ENCODE data around the gene KSR1.

The KSR1 gene

DNA sequence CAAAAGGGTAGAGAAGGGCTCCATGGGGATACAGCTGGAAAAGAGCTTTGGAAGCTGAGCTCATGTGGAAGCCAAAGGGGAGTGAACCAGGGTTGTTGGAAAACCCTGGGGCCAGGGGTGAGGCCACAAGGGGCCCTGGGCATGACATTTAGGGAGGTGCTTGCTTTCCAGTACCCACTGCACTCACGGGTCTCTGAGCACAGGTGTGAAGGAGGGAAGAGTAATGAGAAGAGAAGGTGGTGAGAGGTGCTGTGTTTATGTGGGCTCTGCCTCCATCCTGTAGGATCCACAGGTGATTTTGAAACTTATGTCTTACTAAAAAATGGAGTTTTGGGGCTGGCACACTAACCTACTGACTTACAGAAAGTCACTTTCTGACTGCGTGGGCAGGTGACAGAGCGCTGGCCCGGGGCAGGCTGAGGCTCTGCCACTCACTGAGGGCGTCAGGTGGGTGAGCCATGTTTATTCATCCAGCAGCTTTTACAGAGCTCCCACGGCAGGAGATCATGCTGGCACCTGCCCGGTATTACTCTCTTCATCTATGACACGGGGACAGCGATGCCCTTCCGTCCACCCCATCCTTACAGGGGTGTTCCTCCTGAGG lies 18.9 kb downstream of the KSR1 start:
- DNase-seq = no peak

DNA sequence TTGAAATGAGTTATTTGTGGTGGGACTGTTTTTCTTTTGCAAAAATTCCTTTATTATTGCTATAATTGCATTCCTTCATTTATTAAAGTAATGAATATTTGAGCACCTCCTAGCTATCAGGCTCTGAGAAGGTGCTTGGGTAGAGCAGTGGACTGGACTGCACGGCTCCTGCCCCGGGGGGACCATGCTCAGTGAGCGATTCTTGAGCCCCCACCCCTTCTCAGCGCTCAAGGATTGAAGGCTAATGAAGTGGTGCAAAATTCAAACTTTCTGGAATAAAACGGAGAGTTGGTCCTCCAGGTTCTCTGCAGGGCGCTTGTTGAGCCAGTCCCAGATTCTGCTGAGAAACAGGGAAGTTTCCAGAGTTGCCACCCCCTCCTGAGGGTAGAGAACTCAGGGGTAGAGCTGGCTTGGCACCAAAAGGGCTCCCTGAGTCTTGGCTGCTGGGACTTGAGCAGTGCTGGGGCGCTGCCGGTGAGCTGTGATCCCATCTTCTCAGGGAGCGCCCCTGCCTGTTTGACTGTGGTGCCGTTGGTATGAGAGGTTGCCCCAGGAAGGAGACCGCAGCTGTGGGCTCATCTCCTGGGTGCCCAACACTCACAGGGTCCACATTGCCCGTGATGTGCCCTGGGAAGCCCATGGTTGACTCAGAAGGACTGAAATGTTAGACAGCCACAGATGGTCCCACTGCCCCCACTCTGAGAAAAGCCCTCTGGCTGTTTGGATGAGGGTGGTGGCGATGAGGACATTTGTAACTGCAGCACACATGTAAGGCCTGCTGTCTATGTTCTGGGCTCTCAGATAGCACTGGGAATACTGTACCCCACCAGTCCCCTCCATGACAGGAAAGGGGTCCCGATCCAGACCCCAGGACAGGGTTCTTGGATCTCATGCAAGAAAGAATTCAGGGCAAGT lies 20.0 kb downstream of the KSR1 start:
- no peak for DNase-seq

- DNase-seq = no peak
These were observed 21.0 kb downstream of the KSR1 start for GRCh38 chr17:27477050-27477888.

GRCh38 chr17:27477971-27478684 lies 21.9 kb downstream of the KSR1 start:
- DNase-seq = no peak

DNA sequence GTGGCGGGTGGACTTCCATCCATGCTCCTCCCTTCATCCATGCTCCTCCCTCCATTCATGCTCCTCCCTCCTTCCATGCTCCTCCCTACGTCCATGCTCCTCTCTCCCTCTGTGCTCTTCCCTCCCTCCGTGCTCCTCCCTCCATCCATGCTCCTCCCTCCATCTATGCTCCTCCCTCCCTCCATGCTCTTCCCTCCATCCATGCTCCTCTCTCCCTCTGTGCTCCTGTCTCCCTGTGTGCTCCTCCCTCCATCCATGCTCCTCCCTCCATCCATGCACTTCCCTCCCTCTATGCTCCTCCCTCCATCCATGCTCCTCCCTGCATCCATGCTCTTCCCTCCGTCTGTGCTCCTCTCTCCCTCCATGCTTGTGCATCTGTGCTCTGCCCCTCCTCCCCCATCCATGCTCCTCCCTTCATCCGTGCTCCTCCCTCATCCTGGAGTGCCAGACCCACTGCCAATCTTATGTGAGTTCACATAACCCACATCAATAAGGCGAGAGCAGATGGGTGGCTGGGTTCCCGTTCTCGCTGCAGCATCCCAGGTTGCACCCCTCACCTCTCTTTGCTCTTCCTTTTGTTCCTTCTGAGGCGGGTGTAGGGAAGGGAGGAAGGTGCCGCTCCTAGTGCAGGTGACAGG lies 22.8 kb downstream of the KSR1 start:
- DNase-seq = no peak

DNA sequence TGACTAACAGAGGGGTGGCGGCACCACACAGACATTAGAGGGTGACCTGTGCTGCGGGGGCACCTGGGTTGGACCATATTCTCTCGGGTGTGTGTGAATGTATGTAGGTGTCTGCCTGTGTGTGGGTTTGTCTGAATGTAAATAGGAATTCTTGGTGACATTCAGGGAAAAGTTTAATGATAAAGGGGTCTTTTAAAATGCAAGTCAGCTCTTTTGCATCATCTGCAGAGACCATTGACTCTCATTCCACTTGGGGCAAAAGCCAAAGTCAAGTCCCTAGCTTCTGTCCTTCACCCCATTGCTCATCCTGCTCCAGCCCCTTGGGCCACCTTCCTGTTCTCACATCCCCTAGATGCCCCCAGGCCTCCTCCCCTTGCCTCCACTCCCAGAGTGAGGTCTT lies 23.6 kb downstream of the KSR1 start:
- no peak for DNase-seq

DNA sequence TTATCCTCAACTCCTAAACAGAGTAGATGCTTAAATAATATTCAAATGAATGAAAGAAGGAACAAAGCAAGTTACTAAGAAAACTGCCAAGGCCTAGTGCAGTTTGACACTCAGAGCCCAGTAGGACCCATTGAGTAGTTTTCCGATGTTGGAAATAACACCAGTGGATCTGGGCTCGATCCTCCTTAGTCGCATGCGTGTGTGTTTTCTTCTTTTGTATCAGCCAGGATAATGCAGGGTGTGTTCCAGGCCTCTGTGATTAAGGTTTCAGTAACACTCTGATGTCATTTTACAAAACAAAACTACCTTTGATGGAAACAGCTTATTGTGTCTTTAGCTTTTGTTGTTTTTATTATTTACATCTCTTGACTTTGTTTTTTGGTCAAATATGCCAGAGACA lies 24.5 kb downstream of the KSR1 start:
- DNase-seq = no peak

DNA sequence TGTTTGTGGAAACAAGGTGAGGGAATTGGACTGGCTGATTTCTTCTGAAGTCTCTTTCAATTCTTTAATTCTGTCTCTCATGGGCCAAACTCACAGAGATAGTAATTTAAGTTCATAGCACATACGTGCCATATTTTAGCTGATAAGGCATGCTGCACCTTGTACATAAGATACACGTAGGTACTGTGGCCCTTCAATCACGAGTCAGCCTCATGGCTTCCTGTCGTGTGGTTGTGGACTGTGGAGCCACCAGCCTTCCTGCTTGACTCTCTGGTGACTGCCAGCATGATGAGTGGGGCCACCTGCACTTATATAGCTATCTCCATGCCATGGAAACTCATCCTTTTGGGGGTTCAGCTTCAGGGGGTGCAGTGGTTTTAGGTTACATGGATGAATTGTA lies 25.1 kb downstream of the KSR1 start:
- peak; percentile 58 for DNase-seq

DNA sequence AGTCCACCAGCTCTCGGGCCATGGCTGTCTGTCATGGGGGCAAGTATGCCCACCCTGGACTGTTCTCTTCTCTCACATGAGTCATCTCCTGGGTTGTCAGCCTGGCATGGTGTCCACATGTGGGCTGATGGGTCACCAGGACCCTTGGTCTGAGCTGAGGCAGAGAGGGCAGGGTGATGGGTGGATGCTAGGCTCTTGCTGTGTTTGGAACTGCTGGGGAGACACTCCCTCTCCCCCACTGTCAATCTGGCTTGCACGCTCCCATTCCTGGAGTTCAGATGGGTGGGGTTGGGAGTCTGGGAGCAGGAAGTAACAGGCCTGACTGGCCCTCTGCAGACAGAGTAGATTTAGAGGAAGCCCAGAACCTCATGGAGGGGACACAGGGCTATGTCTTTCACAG lies 28.9 kb downstream of the KSR1 start:
- no peak for DNase-seq

DNA sequence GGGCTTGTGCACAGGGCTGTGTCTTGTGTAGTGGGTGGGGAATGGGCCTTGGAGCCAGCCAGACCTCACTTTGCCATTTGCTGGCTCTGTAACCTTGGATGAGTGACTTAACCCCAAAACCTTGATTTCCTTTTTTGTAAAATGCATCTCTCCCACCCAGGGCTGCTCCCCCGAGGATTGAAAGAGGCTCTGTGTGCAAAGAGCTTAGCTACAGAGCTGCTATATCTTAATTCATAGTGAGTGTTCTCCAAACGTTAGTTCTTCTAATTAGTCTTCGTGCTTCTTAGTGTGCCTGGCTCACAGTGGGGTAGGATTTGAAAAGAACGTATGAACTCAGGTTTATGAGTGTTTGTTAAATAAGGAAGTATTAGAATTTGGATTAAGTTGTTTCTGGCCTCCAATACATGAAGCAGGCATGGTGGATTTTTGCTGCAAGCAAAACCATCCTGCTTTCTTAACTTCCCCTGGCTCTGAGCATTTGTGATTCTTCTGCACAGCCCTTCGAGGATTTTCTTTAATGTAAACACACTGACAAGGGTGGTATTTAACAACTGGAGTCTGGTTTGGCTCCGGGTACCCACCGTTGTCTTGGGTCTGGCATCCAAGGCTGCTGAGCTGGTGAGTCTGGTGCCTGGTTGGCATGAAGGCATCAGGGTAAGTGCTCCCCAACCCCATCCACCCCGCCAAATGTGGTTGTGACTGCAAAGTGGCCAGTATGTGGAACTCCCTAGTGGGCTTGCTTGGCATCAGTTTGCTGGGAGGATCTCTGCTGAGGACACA lies 29.7 kb downstream of the KSR1 start:
- DNase-seq = no peak

DNA sequence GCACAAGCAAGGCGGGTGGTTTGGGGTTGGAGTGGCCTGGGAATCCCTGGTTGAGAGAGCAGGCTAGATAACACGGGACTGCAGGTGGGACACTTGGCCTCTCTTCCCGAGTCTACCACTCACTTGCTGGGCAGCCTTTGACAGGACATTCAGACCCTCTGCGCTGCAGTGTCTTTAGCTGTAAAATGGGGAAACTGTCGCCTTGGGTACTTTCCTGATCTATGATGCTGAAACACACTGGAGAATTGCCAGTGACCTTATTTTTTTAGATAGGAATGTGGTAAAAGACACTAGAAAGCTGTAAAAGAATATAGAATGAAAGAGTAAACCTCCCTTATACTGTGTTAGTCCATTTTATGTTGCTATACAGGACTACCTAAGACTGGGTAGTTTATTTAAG lies 30.5 kb downstream of the KSR1 start:
- no peak for DNase-seq

GRCh38 chr17:27488231-27488630 lies 32.0 kb downstream of the KSR1 start:
- DNase-seq = no peak

DNA sequence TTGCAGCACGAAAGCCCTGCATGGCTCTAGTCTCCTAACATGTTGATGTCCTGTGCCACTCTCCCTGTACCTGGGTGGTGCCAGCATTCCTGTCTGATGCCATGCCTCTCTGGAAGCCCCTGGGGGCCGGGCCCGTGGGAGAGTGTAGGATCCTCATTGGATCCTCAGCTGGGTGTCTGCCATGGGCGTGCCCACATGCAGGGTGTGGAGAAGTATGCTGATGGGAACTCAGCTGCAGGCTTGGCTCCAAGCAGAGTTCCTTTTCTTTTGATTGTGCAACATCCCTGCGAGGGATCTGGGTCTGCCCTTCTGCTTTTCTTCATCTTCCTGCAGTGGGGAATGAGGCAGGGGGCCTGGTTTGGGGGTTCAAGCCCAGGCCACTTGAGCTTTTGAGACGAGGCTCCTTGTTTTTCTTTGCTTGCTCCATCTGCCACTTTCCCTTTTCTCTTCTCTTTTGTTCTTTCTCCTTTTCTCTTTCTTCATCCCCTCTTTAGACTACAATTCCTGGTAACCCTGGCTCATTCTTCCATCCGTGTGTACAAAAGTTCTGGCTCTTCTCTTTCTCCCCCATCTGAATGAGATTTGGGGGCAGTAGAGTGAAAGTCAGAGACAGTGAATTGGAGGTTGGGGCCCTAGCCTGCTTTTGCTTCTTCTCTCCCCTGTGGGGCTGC lies 32.9 kb downstream of the KSR1 start:
- DNase-seq = no peak

GRCh38 chr17:27490391-27490790 lies 34.1 kb downstream of the KSR1 start:
- no peak for DNase-seq

- no peak for DNase-seq
These were observed 35.5 kb downstream of the KSR1 start for GRCh38 chr17:27491713-27492190.

DNA sequence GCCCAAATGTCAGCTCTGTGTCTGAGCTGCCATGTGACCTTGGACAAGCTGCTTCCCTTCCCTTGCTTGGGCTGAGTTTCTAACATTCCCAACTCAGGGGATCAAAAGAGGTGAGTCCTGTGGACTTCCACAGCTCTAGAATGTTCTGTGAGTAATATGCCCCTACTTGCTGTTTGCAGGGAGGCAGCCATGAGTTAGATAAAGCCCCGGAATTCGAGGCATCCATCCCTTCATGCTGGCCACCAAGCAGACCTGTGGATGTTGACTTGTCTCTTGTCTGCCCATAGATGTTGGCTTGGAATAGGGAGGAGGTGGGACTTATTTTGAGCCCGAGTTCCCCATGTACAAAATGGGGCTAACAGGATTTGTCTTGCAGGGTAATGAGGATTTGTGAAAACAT lies 36.2 kb downstream of the KSR1 start:
- no peak for DNase-seq

- no peak for DNase-seq
These were observed 36.8 kb downstream of the KSR1 start for GRCh38 chr17:27493088-27493487.

- DNase-seq = no peak
These were observed 38.2 kb downstream of the KSR1 start for GRCh38 chr17:27494192-27495091.

GRCh38 chr17:27495460-27495859 lies 39.2 kb downstream of the KSR1 start:
- no peak for DNase-seq

- DNase-seq = no peak
These were observed 39.8 kb downstream of the KSR1 start for GRCh38 chr17:27496005-27496404.

All from CD4-positive, alpha-beta T cell treated with Interleukin-12 subunit alpha and Interleukin-12 subunit beta, for 1 hour (primary cell).